Activated effector memory CD4-positive, alpha-beta T cell treated with anti-CD3 and anti-CD28 coated beads, Interleukin-2, amount 50 U/mL, for 16 hours (primary cell): Measurements from ENCODE around the gene RPS6KA2.

Source experiments
- DNase-seq: peaks from one replicate; pipeline ENCODE4 v3.0.0-alpha.2; 2020

Gene RPS6KA2

GRCh38 chr6:166497087-166497899 lies 129.8 kb downstream of the RPS6KA2 start:
- no peak for DNase-seq

DNA sequence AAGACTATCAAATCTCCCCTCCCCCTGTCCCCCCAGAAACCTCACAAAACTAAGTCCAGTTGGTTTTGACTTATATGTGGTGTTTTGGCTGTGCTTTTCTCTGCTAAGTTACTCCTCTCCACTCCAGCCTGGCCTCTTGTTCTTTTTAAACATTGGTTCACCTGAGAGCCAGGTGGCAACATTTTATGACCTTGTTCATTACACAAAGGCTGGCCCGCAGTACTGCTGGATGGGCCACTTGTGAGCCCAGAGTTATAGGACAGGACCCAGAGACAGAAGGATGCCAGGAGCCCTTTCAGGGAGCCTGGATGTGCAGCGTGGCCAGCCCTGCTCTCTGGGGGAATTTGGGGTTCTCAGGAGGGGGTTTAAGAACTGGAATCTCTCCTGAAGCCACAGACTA lies 130.6 kb downstream of the RPS6KA2 start:
- no peak for DNase-seq

DNA sequence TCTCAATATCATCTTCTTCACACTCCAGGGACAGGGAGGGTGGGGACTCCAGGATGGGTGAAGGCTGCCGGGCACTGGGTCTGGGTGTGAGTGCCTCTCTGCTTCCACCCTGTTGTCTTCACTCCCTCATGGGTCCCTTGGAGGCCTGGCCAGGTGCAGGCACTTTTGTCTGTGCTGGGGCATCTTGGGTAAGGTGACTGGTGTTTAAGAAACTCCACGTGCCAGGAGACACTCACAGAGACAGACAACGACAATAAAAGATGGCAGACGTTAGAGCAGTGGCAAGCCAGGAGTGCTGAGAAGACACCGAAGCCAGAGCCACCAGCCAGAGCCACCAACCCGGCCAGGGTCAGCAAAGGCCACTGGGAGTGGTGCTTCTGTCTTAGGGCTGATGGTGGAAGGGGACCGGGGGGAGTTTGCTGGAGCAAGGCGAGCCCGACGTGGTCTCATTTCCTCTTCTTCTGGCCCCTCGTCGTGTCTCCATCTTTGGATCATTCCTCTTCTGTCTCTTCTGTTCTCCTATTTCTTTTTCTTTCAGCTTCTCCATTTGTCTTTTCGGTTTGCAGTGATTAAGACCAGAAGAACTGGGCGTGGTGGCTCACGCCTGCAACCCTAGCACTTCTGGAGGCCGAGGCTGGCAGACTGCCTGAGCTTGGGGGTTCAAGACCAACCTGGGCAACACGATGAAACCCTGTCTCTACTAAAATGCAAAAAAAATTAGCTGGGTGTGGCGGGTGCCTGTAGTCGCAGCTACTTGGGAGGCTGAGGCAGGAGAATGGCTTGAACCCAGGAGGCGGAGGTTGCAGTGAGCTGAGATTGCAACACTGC lies 131.3 kb downstream of the RPS6KA2 start:
- no peak for DNase-seq

GRCh38 chr6:166494757-166495486 lies 132.1 kb downstream of the RPS6KA2 start:
- DNase-seq = peak; percentile 81

GRCh38 chr6:166494101-166494441 lies 133.0 kb downstream of the RPS6KA2 start:
- no peak for DNase-seq

DNA sequence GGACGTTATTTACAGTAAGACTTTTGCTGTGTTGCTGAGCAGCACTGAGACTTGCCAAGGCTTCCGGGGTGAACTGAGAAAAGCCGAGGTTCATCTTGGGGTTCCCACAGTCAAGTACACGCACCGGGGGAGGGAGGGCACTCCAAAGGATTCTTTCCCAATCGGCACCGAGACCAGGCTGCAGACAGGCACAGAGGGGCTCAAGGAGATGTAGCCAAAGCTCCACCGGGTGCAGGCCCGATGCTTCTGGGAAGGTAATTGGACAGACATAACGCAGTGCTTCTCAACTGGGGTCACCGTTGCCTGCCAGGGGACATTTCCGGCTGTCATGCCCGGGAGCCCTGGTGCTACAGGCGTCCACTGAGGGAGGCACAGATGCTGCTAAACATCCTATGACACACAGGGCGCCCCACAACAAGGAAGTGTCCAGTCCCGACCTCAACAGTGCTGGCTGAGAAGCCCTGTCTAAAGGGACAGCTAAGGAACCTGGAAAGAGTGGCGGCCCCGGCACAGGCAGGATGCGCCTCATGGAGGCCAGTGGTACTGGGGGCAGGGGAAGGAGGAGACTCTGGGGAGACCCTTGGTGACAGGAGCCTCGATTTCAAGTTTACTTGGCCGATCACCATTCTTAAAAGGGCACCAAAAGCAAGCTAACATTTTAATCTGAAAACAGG lies 133.5 kb downstream of the RPS6KA2 start:
- no peak for DNase-seq

DNA sequence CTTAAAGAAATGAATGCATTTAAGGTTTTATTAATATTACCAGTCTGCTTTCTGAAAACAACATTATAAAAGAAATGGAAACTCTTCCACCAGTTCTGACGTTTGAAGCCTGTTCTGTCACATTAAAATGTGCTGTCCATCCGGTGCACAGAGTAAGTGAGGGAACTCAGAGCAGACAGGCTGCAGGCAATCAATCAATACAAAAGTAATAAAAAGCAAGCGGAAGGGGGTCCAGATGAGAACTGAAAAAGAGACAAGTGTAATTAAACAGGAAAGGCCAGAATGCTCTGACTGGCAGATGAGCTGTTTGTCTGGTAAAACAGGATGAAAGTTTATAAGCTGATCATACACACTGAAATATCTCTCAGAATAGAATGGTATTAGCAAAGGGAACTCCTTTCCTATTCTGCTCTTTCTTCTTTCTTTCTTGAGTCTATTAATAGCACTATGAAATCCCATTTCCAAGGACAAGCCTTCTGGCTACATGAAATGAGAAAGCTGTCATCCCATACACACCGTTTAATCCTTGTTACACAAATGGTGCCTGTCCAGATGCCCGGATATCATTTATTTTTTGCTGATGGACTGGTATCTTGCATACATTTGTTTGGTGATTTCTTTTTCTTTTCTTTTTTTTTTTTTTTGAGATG lies 134.8 kb downstream of the RPS6KA2 start:
- no peak for DNase-seq

- DNase-seq = no peak
Measured at GRCh38 chr6:166490671-166491500, 136.2 kb downstream of the RPS6KA2 start.

DNA sequence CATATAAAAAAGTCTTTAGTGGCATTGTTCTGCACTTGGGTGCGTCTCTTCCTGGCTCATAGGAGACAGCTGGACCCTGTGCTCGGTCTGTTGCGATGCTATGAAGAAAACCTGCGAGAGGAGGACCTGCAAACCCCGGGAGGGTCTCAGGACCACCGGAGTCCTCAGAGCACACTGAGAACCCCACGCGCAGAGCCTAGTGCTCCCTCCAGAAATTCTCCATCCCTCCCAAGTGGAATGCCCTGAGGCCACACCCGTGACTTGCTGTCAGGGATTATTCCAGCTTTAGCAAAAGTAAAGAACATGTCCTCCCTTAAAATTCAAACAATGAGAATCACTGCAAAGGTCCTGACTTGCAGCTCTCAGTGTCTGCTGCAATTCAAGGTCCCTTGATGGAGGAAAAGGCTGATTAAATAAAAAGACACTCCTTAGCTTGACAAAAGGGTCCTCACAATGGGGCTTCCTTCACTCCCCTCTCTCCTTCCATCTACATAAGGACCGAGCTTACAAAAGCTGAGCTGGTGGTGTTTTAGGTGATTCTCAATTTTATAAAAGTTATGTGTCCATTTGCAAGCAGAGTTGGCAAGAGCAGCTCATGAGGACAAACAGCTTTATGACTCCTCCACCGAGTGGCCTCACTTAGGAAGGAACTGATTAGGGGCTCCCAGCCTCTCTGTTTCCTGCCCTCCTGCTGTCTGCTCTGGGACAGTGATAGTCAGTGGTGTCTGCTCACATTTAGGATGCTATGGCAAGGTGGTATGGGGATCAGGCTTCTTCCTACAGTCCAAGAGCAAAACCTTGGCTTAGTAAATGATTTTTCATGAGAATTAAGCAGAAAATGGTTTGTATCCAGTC lies 137.5 kb downstream of the RPS6KA2 start:
- no peak for DNase-seq

DNA sequence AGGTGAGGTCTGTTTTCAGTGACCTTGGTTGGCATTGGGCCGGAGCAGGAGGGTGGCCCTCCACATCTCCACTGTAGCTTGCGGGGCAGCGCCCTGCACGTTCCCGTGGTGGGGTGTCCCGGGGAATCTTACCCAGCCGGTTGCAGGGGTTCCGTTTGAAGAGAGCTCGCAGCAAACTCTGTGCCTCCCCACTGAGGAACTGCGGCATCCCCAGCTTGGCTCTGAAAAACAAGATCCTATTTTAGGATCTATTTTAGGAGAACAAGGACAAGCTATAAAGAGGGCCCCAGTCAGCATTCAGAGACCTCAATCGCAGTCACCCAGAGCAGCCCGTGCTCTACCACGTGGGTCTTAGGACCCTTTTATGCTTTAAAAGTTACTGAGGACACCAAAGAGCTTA lies 138.3 kb downstream of the RPS6KA2 start:
- no peak for DNase-seq

DNA sequence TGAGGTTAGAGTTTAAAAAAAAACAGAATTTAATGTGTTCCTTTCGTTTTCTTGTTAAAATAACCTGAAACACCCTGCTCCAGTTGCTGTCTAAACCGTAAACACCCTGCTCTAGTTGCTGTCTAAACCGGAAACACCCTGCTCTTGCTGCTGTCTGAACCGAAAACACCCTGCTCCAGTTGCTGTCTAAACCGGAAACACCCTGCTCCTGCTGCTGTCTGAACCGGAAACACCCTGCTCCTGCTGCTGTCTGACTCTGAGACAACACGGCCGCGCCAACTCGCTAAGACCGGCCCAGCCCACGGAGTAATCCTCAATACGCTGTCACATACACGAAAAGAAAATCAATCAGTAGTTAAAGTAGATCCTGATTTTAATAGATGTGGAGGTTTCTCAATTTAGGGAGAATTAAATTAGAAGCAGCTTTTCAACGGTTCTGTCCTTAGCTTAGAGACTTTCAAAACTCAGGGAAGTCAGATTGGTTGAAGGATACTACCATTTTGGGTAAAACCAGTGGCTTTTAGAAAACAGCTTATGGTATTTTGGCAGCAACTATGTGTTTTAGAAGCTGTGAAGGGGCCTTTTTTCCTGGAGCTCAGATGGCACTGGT lies 138.9 kb downstream of the RPS6KA2 start:
- peak; percentile 91 for DNase-seq

DNA sequence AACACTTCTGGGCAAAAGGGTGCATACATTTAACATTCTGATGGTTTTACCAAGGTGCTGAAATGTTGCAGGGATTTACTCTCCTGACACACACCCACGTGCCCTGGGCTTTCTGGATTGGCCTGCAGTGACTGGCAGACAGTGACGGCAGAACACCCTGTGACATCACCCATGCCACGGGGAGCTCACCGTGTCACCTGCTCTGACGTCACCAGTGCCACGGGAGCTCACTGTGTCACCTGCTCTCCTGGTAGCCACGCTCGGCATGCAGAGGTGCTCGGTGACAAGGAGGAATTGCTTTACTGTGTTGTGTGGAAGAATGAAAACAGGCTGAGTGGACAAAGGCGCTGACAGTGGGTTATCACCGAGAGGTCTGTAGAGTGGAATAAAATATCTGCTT lies 139.9 kb downstream of the RPS6KA2 start:
- DNase-seq = no peak

DNA sequence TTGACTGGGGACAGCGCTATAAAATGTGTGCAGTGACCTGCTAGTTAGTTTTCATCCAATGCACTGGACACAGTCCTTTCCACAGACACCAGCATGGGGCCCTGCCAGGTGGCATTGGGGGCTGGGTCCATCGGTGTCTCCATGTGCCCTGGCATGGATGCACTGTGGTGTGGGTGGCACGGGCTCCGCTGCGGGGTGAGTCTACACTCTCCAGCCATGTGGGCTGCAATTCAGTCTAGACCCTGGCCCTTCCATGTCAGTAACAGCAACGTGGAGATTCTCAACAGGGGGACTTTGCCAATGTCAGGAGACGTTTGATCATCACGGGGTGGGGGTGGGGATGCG lies 140.5 kb downstream of the RPS6KA2 start:
- no peak for DNase-seq

- DNase-seq = no peak
Measured at GRCh38 chr6:166485651-166486535, 141.2 kb downstream of the RPS6KA2 start.

GRCh38 chr6:166484863-166485262 lies 142.2 kb downstream of the RPS6KA2 start:
- DNase-seq = no peak

- DNase-seq = no peak
Measured at GRCh38 chr6:166483573-166484250, 143.3 kb downstream of the RPS6KA2 start.

DNA sequence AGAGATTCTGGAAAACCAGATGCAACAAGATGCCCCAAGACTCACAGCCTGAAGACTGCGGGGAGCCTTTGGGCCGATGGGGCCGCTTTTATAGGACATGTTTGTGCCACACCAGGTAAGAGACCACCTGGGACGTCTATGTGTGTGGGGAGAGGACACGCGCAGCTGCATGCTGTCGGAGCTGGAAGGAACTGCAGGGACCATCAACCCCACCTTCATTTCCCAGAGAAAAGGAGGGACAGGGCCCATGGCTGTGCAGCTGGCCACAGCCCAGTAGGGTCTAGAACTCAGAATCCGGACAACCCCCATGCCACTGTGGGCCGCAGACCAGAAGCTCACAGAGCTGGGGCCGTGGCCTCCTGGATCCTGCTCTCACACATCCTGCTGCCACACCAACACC lies 144.0 kb downstream of the RPS6KA2 start:
- DNase-seq = no peak

GRCh38 chr6:166478782-166479592 lies 148.1 kb downstream of the RPS6KA2 start:
- no peak for DNase-seq
